ENCODE data around the gene PPIL1.

GRCh38 chr6:36827261-36828079 is 47.1 kb downstream of the PPIL1 start:
- TF ChIP-seq GATA2 (IDR thresholded peaks at IDR 0.05; ENCODE audit: low read depth, low read length) (no peak), GATA3 (IDR thresholded peaks at IDR 0.05; ENCODE audit: low read depth, low read length) (no peak)
